SK-N-SH treated with all-trans-retinoic acid at 6 μM for 48 hours (cell line): Measurements from ENCODE around the gene CNGA4.

Source experiments
- ARNTL ChIP-seq: fragments of 450-650 bp; formaldehyde crosslinking; IDR thresholded peaks from 2 replicates; pipeline ENCODE4 v1.5.0; 2020; ENCODE audit warnings: low read depth, mild to moderate bottlenecking, moderate library complexity, borderline replicate concordance
- BACH2 ChIP-seq: fragments of 250-450 bp; sonication (Bioruptor Pico); IDR thresholded peaks from 2 replicates; pipeline ENCODE4 v1.9.0; 2021; ENCODE audit warnings: mild to moderate bottlenecking, borderline replicate concordance
- CSDC2 ChIP-seq: fragments of 250-450 bp; sonication (Bioruptor Pico); IDR thresholded peaks from 2 replicates; pipeline ENCODE4 v1.5.0; 2020; ENCODE audit warnings: mild to moderate bottlenecking, moderate library complexity
- CSRNP3 ChIP-seq: fragments of 250-450 bp; sonication (Bioruptor Pico); IDR thresholded peaks from 2 replicates; pipeline ENCODE4 v1.5.1; 2021; ENCODE audit warnings: mild to moderate bottlenecking, moderate library complexity
- ESRRG ChIP-seq: fragments of 250-450 bp; sonication (Bioruptor Pico); IDR thresholded peaks from 2 replicates; pipeline ENCODE4 v1.6.1; 2021; ENCODE audit warnings: mild to moderate bottlenecking
- ISL1 ChIP-seq: fragments of 250-450 bp; sonication (Bioruptor Pico); IDR thresholded peaks from 2 replicates; pipeline ENCODE4 v2.1.2; 2022; ENCODE audit warnings: mild to moderate bottlenecking, moderate library complexity
- PATZ1 ChIP-seq: fragments of 250-450 bp; sonication (Bioruptor Pico); IDR thresholded peaks from 2 replicates; pipeline ENCODE4 v1.8.0; 2020; ENCODE audit warnings: mild to moderate bottlenecking, moderate library complexity, borderline replicate concordance
- PPARA ChIP-seq: fragments of 250-450 bp; sonication (Bioruptor Pico); IDR thresholded peaks from 2 replicates; pipeline ENCODE4 v1.5.0; 2020; ENCODE audit warnings: mild to moderate bottlenecking, borderline replicate concordance
- RARB ChIP-seq: fragments of 250-450 bp; sonication (Bioruptor Pico); IDR thresholded peaks from 2 replicates; pipeline ENCODE4 v1.8.0; 2021; ENCODE audit warnings: mild to moderate bottlenecking, moderate library complexity
- TCF4 ChIP-seq: fragments of 250-450 bp; sonication (Bioruptor Pico); IDR thresholded peaks from 2 replicates; pipeline ENCODE4 v1.8.0; 2021; ENCODE audit warnings: mild to moderate bottlenecking, moderate library complexity, borderline replicate concordance
- TSHZ2 ChIP-seq: fragments of 250-450 bp; sonication (Bioruptor Pico); IDR thresholded peaks from 2 replicates; pipeline ENCODE4 v1.5.0; 2020; ENCODE audit warnings: mild to moderate bottlenecking, moderate library complexity
- ZFP3 ChIP-seq: fragments of 250-450 bp; sonication (Bioruptor Pico); IDR thresholded peaks from 2 replicates; pipeline ENCODE4 v1.5.0; 2020; ENCODE audit warnings: mild to moderate bottlenecking, moderate library complexity
- ZNF565 ChIP-seq: fragments of 450-650 bp; formaldehyde crosslinking; conservative IDR thresholded peaks from 2 replicates; pipeline ENCODE4 v1.5.0; 2020; ENCODE audit warnings: low read depth, mild to moderate bottlenecking, moderate library complexity
- ZNF8 ChIP-seq: fragments of 450-650 bp; formaldehyde crosslinking; IDR thresholded peaks from 2 replicates; pipeline ENCODE4 v1.5.0; 2020; ENCODE audit warnings: mild to moderate bottlenecking, moderate library complexity

GRCh38 chr11:6237266-6237665 lies 1.6 kb upstream of the CNGA4 start:
- TF ChIP-seq PPARA (CRISPR knock-in tag) (no peak), ZNF8 (no peak), PATZ1 (no peak), CSDC2 (CRISPR knock-in tag) (no peak), TSHZ2 (CRISPR knock-in tag) (no peak), CSRNP3 (CRISPR knock-in tag) (no peak), RARB (CRISPR knock-in tag) (no peak), BACH2 (CRISPR knock-in tag) (no peak), ESRRG (CRISPR knock-in tag) (no peak), ISL1 (CRISPR knock-in tag) (no peak), TCF4 (CRISPR knock-in tag) (no peak), ZNF565 (CRISPR knock-in tag) (no peak), ZFP3 (no peak), ARNTL (CRISPR knock-in tag) (no peak)
